ENCODE measurements around the gene SH3GL1. TPM values are rescaled to one million over a fixed set of nuclear protein-coding genes. Genes with fewer than 3 reads are reported as not detected.
A peak's percentile ranks its signal among the peaks of the same experiment; 100 is the strongest.

SH3GL1 gene
- total RNA-seq, 1 donor from 2014 or later = 179 TPM

DNA sequence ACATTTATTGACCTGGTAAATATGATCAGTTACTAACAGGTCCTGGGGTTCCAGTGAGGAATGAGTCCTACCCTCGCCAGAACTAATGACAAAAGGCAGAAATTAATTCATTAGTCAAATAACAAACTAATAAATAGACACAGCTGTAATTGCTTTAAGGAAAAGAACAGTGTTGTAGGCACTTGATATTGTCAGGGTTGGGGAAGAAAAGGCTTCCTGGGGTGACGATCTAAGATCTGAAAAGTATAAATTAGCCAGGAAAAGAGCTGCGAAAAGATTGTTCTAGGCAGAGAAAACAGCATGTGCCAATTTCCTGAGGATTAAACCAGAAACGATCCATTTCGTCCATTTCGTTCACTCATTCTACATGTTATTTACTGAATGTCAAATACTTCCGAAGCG lies 1.4 kb upstream of the SH3GL1 start:
- no peak for DNase-seq (ENCODE audit: low read depth)

DNA sequence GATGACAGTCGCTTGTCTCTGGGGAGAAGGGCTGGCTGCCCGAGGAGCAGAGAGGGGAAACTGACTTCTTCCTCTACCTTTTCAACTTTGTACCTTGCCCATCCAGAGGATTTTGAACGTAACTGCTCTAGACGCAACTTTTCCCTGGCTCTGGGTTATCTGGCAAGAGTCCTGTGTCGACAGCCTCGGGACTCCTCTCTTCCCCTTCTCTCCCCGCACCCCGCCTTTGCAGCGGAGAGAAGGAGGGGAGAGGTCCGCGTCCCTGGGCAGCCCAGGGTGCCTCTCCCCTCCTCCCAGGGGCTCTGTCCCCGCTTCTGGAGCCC lies 574 bp downstream of the SH3GL1 start:
- peak; percentile 44 for DNase-seq (ENCODE audit: low read depth)

DNA sequence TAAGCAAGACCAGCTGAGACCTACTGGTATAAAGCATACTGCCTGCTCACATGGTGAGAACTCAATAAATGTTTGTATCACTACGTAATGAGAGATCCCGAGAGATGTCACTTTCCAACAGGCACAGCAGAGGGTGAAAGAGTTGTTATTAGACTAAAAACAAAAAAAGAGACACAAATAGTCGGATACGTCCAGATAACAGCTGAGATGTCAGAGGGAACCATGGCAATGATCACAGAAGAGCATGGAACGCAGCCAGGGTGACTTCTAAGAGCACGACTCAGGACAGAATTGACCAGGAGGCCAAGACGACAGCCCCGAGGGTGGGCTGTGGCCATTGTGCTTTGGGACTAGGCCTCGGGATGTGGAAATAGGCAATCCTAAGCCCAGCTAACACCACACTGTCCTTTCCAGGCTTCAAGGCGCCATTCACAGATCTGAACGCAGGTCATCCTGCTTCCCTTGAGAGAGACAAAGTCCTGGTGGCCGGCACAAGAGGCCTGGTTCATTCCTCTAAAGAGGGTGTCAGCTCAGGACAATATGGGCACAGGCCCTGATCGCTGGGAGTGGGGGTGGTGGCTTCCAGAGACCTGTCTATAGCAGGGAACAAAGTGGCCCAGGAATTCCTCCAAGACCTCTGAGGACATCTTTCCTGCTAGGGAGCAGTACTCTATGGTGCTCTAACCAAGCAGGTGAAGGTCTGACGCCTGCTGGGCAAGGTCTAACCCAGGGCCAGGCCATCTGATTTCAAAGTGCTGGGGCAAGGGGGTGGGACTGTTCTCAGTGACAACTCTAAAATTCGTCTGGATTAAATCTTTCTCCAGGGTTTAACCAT lies 3.2 kb downstream of the SH3GL1 start:
- peak; percentile 75 for DNase-seq (ENCODE audit: low read depth)

DNA sequence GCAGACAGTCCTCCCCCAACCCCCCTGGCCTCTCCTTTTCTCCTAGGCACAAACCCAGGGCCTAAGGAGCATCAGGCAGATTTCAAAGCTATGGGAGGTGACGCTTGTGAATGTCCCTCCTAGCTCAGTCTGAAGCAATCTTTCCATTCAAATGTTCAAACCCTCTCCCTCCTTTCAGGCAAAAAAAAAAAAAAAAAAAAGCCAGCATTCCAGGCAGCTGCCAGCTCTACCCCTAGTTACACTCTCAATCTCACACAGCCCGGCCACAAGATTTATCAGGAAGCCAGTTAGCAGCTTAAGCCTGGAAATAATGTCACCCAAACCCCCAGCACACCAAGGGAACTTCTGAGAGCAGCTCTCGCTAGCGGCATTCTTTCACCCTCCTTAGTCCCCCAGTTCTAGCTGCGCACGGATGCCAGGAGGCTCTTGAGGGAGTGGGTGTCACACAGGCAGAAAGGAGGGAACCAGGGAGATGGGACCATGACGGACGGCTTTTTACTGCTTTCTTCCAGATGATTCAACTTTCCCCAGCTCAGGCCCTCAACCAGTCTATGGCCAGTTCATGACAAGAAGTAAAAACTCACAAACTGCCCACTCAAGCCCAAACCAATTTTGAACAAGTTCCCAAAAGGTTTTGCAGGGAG lies 6.3 kb downstream of the SH3GL1 start:
- peak; percentile 78 for DNase-seq (ENCODE audit: low read depth)

DNA sequence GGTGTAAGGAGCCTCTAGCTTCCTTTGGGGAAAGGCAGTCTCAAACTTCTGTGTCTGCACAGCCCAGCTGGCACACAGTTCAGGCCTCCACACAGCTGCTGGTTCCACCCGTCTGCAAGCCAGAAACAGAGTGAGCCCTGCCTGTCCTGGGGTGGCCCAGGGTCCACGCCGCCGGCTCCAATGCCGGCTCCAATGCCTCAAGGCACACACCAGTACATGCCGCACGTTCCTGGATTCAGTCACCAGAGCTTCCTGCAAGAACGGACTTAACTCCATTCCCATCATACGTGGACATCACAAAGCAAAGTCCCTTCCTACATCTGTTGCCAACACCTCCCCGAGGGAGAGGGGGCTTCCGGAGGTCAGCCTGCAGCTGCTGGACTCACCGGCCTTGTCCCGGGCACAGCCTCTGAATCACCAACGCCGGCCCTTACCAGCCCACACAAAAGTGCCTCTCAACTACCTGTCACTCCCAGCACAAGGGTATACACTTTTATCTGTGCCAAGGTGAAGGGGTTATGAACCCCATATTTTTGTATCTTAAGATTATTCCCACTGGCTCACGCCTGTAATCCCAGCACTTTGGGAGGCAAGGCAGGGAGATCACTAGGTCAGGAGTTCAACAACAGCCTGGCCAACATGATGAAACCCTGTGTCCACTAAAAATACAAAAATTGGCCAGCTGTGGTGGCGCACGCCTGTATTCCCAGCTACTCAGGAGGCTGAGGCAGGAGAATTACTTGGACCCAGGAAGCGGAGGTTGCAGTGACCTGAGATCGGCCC lies 8.5 kb downstream of the SH3GL1 start:
- peak; percentile 93 for DNase-seq (ENCODE audit: low read depth)

DNA sequence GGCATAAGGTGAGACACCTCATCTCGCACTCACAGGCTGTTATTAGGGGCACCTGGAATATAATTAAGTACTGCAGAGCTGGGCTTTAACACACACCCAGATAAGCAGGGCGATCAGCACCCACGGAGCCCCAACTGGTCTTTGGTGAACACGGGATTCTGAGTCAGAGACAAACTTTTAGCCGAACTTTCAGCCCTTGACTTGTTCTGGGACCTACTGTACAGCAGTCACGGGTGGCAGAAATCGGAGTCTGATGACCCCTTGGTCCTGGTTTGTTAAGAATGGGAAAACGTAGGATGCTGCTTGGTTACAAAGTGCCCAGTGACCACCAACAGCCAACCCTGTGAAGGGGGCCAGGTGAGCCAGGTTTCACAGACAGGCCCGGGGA lies 9.0 kb downstream of the SH3GL1 start:
- DNase-seq (ENCODE audit: low read depth) = peak; percentile 49

DNA sequence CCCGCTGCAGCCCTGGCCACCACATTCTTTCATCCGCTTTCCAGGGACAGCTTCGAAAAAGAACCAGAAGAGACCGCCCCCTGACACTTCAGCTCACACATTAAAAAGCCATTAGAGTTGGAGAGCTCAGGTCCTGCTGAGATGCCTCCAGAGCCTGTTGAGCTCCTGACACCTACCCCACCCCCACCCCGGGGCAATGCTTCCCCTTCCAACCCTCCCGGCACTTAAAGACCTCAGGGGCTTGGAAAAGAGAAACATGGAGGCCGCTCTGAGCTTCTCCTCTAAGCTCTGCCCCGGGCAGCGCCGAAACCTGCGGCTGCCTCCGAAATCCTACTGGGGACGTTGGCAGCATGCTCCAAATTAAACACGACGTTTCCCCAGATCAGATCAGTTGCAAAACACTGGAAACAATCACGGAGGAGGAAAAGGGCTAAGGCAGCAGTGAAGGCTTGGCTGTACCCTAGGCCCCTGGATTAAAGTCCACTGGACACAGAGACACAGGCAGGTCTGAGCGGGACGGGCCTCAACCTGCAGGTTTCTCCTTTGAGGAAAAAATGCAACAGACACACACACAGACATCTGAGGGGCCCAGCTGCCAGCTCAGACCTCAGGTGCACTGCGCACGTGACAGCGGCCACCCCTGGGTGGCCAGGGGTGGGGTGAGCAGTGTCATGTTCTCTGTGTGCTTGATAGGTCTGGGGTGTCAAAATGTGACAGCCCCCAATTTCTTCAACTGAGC lies 9.6 kb downstream of the SH3GL1 start:
- peak; percentile 64 for DNase-seq (ENCODE audit: low read depth)

DNA sequence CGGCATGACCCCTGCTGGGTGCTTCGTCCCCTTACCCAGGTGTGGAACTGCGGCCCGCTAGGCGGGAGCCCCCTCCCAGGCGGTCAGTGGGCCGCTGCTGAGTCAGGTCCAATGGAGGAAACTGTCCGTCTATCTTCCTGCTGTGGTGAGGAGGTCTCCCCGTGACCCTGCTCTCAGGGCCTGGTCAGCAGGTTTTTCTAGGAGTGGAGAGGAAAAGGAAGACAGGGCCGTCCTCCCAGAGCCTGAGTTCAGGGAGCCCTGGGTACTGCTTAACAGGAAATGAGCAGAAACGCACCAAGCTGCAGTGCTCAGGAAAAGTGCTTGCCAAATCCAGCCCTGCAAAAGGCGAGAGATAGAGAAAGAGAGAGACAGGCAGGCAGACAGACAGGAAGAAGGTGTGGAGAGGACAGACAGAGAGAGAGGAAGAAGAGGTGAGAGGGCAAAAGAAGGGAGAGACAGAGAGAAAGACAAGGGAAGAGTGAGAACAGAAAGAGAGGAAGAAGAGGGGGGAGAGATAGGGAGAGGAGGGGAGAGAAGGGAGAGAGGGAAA lies 10.3 kb downstream of the SH3GL1 start:
- DNase-seq (ENCODE audit: low read depth) = peak; percentile 34

DNA sequence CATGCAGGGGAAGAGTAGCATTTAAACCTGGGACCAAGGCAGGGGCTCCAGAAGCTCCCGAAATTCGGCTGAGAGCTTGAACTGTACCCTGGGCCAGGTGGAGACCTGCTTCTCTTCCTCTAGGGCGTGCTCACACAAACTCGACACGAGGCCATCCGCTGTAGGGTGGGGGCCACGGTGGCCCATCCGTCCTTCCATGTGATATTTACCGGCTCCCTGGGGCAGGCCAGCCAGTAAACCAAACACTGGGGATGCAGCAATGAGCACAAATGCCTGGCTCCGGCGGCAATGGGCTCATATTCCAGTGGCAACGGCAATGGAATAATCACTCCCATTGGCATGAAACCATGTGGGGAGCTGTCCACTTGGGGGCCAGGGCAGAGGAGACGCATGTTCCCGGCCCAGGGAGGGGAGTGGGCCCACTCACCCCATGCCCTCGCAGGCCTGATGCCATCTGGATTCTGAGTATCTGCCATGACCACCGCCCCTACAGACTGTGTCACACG lies 10.8 kb downstream of the SH3GL1 start:
- DNase-seq (ENCODE audit: low read depth) = no peak

DNA sequence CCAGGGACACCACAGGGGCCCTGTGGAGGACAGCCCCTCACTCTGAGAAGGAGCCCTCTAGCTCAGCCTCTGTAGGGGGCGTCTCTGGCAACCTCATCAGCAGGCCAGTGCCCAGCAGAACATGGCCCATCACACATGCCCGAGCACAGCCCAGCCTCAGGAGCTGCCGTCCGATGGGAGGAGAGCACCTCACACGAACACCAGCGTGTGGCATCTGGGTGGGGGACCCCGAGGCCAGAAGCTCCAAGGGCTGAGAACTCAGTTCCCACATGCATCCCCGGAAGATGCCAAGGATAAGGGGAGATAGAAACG lies 11.3 kb downstream of the SH3GL1 start:
- DNase-seq (ENCODE audit: low read depth) = no peak

DNA sequence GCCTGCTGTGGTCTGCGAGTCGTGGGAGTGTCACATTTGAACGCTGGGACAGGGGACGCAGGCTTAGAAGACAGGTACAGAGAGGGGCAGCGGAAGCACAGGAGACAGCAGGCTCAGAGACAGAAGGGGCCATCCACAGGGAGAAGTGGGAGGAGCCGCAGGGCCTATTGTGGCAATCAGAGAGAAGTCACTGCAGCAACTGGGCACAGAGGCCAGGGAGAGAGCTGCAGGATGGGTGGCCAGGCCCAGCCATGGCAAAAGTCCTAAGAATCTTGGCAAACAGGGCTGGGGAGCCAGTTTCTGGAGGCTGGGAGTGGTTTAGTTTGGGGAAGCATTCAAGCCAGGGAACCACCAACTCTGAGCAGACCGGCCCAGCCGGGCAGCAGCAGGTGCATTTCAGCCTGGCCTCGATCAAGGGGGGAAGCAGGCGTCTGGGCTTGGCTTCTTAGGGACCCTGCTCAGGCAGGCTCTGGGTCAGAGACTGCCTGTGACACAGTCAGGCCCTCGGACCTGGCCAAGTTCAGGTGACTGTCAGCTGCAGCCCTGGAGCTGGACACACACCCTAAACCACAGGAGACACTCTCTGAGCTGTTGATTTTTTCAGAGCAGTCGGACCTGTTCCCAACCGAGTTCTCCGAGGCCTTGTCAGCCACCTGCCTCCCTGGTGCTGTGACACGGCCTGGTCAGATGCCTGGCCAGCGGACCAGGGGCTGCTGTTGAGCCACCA lies 11.8 kb downstream of the SH3GL1 start:
- peak; percentile 91 for DNase-seq (ENCODE audit: low read depth)

DNA sequence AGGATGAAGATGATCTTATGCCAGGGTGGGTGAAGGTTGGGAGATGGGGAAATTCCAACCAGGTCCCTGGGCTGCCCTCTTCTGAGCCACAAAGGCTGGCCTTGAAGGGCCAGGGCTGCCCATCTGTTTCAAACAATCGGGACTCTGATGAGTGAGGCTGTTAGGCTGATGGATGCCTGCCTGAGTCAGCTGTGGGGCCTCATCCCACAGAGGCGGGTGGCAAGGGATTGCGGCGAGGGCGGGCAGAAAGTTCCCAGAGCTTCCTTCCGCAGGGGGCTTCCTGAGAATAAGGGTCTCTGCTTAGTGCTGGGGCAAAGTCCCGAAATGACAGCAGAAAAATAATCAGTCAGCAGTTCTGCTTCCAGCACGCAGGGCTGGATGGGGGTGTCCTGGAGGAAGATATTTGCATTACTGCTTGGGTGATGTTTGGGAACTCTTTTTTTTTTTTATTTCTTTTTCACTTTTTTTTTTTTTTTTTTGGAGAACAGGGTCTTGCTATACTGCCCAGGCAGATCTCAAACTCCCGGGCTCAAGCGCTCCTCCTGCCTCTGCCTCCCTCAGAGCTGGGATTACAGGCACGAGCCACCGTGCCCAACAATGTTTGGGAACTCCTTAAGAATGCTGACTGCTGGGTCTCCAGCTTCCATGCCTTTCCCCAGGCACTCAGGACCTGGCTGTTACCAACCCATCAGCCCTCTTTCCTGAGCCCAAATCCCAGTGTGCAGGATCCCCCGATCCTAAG lies 14.1 kb downstream of the SH3GL1 start:
- peak; percentile 94 for DNase-seq (ENCODE audit: low read depth)

DNA sequence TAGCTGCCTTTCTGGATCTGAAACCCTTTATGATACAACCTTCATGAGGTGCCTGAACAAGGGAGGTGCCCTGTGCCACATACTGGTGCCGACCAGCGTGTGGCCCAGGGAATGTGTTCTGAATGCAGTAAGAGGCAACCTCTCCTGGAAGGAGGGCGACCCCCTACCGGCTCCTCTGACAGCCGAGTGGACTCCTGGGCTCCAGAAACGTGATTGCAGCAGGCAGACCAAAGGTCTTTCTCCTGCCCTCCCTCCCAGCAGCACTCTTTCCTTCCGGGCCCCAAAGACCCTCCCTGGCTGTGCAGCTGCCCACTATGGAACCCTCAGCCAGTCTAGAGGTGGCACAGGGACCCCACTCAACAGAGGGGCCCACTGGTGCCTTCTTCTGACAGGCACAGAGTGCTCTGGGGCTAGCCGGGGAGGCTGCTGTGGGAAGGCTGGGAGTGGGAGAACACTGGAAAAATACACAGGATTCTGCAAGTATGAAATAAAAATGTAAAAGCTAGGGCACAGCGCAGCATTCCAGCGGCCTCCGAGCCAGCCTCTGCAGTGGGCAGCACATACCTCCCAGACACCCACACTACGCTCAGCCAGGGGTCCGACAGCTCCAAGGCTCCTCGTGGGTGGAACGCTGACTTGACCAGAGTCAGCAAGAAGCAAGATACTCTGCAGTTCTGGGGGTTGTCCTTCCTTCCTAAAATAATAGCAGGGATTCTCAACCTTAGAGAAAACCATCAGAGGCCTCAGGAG lies 14.9 kb downstream of the SH3GL1 start:
- peak; percentile 12 for DNase-seq (ENCODE audit: low read depth)

DNA sequence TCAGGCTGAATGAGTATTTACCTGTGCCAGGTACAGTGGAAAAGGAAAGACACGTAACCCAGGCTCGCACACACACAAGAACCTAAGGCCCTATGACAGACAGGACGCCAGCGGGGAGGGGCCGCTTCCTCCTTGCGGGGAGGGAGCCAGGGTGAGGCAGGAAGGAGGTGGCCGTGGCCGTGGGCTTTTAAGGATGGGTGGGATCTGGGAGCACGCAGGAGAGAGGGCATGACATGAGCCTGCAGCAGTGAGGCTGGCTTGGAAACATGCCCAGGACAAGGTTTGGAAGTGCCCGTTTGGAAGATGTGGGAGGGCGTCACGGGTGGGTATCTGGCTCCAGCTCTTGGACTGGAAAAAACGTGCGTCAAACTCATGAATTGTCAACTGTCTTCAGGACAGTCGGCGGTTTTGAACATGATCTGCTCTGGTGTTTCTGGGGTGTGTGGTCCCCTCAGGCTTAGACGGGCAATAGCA lies 20.1 kb downstream of the SH3GL1 start:
- DNase-seq (ENCODE audit: low read depth) = peak; percentile 84

DNA sequence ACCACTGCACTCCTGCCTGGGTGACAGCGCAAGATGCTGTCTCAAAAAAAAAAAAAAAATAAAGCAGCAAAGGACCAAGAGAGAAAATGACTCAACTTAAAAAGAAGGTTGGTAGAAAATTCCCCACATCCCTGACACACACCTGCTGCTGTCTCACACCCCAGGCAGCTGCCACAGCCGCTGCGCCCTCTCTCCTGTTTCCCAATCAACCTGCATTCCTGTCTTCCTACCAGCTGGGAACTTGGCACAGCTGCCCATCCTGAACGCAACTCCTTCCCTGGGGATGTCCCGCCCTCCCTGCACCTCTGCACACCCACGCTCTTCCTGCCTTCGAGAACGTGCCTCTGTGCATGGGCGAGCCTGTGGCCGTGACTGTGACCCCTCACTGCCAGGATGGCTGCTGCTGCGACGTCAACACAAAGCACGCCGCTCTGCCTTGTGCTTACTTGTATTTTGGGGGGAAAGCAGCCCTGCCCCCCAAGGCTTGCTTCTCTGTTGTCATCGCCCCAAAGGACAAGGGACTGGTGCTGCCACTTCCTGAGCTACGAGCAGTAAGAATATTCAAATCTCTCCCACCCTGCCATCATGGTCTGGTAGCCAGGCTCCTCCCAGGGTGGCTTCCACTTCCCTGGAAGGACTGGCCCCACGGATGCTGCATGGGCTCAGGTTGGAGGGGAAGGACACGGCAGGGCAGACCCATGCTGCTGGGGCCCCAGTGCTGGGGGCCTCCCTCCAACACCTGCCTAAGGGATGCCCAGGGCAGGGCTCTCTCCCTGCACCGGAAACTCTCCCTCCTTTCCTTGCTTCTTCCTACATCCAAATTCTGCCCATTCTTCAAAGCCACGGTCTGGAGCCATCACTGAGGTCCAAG lies 20.7 kb downstream of the SH3GL1 start:
- DNase-seq (ENCODE audit: low read depth) = peak; percentile 97

DNA sequence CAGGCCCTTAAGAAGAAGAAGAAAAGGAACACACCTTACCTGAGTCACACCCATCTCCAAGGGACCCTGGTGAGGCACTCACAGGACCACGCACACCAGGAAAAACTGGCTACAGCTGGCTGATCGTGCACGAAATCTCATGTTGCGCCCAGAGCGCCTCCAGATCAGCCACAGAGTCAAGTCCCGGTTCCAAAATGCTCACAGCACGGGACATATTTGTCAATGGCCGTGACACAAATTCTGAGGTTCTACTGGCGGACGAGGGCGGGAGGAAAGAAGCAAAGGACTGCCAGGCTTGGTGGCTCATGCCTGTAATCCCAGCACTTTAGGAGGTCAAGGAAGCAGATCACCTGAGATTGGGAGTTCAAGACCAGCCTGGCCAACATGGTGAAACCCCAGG lies 21.5 kb downstream of the SH3GL1 start:
- DNase-seq (ENCODE audit: low read depth) = no peak

DNA sequence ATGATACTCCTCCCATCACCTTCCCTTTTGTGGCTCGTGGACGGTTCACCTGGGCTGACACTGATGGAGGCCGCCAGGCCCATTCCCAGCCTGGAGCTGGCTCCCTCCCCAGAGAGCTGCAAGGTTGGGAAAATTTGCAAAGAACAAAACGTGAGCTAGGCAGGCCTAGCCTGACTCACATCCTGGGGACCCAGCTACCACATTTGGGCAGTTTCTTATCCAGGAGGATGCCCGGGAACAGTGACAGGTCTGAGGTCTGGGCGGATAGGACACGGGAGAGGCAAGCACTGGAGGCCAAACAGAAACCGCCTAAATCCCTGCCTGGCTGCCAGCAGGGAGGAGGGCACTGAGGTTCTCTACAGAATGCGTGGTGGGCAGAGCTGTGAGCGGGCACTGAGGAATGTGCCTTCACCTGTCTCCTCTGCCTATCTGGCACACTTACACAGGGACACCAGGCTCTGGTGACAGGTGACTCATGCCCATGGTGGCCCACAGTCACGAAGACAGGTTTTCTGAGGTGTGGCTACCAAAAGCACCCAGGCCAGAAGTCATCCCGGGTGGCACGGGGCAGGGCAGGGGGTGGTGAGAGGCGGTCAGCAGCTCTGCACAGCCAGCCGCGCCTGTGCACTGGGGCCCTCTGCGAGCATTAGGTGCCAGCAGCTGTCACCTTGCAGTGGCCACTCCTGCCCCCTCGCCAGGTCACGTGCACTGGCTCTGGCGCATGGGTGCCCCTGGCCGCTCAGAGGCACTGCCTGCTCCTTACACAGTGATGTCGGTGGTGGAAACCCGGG lies 23.2 kb downstream of the SH3GL1 start:
- peak; percentile 96 for DNase-seq (ENCODE audit: low read depth)
